Measurements from ENCODE around the gene TBL1X. TPM values are rescaled to one million over a fixed set of nuclear protein-coding genes. Genes with fewer than 3 reads are reported as not detected.

TBL1X gene
- total and polyA plus RNA-seq, 4 donors: 2.3 to 21.7 (median 13.3) TPM

GRCh38 chrX:9651737-9652136 is 186.9 kb downstream of the TBL1X start:
- ATAC-seq (ENCODE audit: insufficient read depth, low FRiP score) (no peak), DNase-seq (no peak)
- no peak for TF ChIP-seq CTCF (IDR thresholded peaks at IDR 0.05; ENCODE audit: control extremely low read depth, extremely low read depth)
- Histone ChIP-seq H3K9ac (ENCODE audit: insufficient read depth in 1 of 2, low read length in 2 of 2) (no peak overlapping the region), H3K27me3 (ENCODE audit: control insufficient read depth in 3 of 3, insufficient read depth in 3 of 3, low read length in 2 of 3) (peaks cover 0 to 5% (median 4%) of the 10 kb centered on the region in 3 donors), H3K36me3 (ENCODE audit: control insufficient read depth in 4 of 4, insufficient read depth in 4 of 4, low read length in 4 of 4) (peaks cover 0 to 2% (median under 1%) of the 10 kb centered on the region in 4 donors), H3K4me1 (ENCODE audit: control insufficient read depth in 5 of 5, insufficient read depth in 5 of 5, low read length in 5 of 5) (peaks cover 0 to 18% (median 6%) of the 10 kb centered on the region in 5 donors), H3K9me3 (ENCODE audit: control insufficient read depth in 4 of 4, insufficient read depth in 3 of 4, low read length in 3 of 4) (peaks cover 0 to 2% (median 0%) of the 10 kb centered on the region in 4 donors), H3K27ac (ENCODE audit: low read depth in 1 of 2, low read length in 1 of 2) (no peak overlapping the region), H3K4me3 (no peak overlapping the region)
- 77 to 93% methylated on average over 9 of the region's 9 CpGs for WGBS, 2 donors

- H3K9ac ChIP-seq (ENCODE audit: insufficient read depth in 1 of 2, low read length in 2 of 2): no peak overlapping the region
- no peak for TF ChIP-seq CTCF (IDR thresholded peaks at IDR 0.05; ENCODE audit: control extremely low read depth, extremely low read depth)
- H3K4me3 ChIP-seq: no peak overlapping the region
- H3K27me3 ChIP-seq (ENCODE audit: control insufficient read depth in 3 of 3, insufficient read depth in 3 of 3, low read length in 2 of 3): peaks cover 0 to 3% (median 0%) of the 10 kb centered on the region in 3 donors
- peaks cover 0 to 7% (median 0%) of the 10 kb centered on the region in 4 donors for H3K9me3 ChIP-seq (ENCODE audit: control insufficient read depth in 4 of 4, insufficient read depth in 3 of 4, low read length in 3 of 4)
- H3K27ac ChIP-seq (ENCODE audit: low read depth in 1 of 2, low read length in 1 of 2): no peak overlapping the region
- H3K4me1 ChIP-seq (ENCODE audit: control insufficient read depth in 5 of 5, insufficient read depth in 5 of 5, low read length in 5 of 5): peaks cover 0 to 8% (median 0%) of the 10 kb centered on the region in 5 donors
- WGBS, 2 donors: 89 to 99% methylated on average over 13 of the region's 13 CpGs
- ATAC-seq (ENCODE audit: insufficient read depth, low FRiP score) (no peak), DNase-seq (no peak)
- peaks cover 0 to 6% (median 2%) of the 10 kb centered on the region in 4 donors for H3K36me3 ChIP-seq (ENCODE audit: control insufficient read depth in 4 of 4, insufficient read depth in 4 of 4, low read length in 4 of 4)
Measured at GRCh38 chrX:9654929-9655328, 190.1 kb downstream of the TBL1X start.

GRCh38 chrX:9656277-9656676 is 191.4 kb downstream of the TBL1X start:
- ATAC-seq (ENCODE audit: insufficient read depth, low FRiP score) (no peak), DNase-seq (peak; percentile 38 to 65 (median 53))
- no peak overlapping the region for H3K9ac ChIP-seq (ENCODE audit: insufficient read depth in 1 of 2, low read length in 2 of 2)
- H3K4me3 ChIP-seq: no peak overlapping the region
- TF ChIP-seq CTCF (IDR thresholded peaks at IDR 0.05; ENCODE audit: control extremely low read depth, extremely low read depth): no peak
- peaks cover 0 to 7% (median 0%) of the 10 kb centered on the region in 4 donors for H3K9me3 ChIP-seq (ENCODE audit: control insufficient read depth in 4 of 4, insufficient read depth in 3 of 4, low read length in 3 of 4)
- H3K27me3 ChIP-seq (ENCODE audit: control insufficient read depth in 3 of 3, insufficient read depth in 3 of 3, low read length in 2 of 3): peaks cover 0 to 3% (median 0%) of the 10 kb centered on the region in 3 donors
- H3K36me3 ChIP-seq (ENCODE audit: control insufficient read depth in 4 of 4, insufficient read depth in 4 of 4, low read length in 4 of 4): peaks cover 0 to 6% (median 2%) of the 10 kb centered on the region in 4 donors
- 60 to 69% methylated on average over 6 of the region's 6 CpGs for WGBS, 2 donors
- H3K27ac ChIP-seq (ENCODE audit: low read depth in 1 of 2, low read length in 1 of 2): no peak overlapping the region
- H3K4me1 ChIP-seq (ENCODE audit: control insufficient read depth in 5 of 5, insufficient read depth in 5 of 5, low read length in 5 of 5): peaks cover 0 to 8% (median 0%) of the 10 kb centered on the region in 5 donors

GRCh38 chrX:9656871-9657270 is 192.0 kb downstream of the TBL1X start:
- peaks cover 0 to 6% (median 2%) of the 10 kb centered on the region in 4 donors for H3K36me3 ChIP-seq (ENCODE audit: control insufficient read depth in 4 of 4, insufficient read depth in 4 of 4, low read length in 4 of 4)
- H3K27me3 ChIP-seq (ENCODE audit: control insufficient read depth in 3 of 3, insufficient read depth in 3 of 3, low read length in 2 of 3): no peaks in the 10 kb centered on the region
- H3K27ac ChIP-seq (ENCODE audit: low read depth in 1 of 2, low read length in 1 of 2): no peak overlapping the region
- H3K9ac ChIP-seq (ENCODE audit: insufficient read depth in 1 of 2, low read length in 2 of 2): no peak overlapping the region
- no peak for ATAC-seq (ENCODE audit: insufficient read depth, low FRiP score)
- H3K9me3 ChIP-seq (ENCODE audit: control insufficient read depth in 4 of 4, insufficient read depth in 3 of 4, low read length in 3 of 4): peaks cover 0 to 7% (median 0%) of the 10 kb centered on the region in 4 donors
- no peak for DNase-seq
- no peak overlapping the region for H3K4me3 ChIP-seq
- no peak for TF ChIP-seq CTCF (IDR thresholded peaks at IDR 0.05; ENCODE audit: control extremely low read depth, extremely low read depth)
- 67 to 77% methylated on average over 3 of the region's 3 CpGs for WGBS, 2 donors
- peaks cover 0 to 4% (median 0%) of the 10 kb centered on the region in 5 donors for H3K4me1 ChIP-seq (ENCODE audit: control insufficient read depth in 5 of 5, insufficient read depth in 5 of 5, low read length in 5 of 5)
